Vein endothelial cell (primary cell): ENCODE results near the gene TRAPPC8. TPM values are rescaled to one million over a fixed set of nuclear protein-coding genes. Genes with fewer than 3 reads are reported as not detected.

ENCODE experiments used
- small RNA-seq: library from RNA; depleted of rRNA; stranded (forward); fragments of <200 nt; gene quantifications from one replicate; pipeline ENCODE3, GENCODE V24; 2012
- total RNA-seq: library from RNA; depleted of rRNA; stranded (reverse); fragments of >200 nt; gene quantifications from 2 replicates; pipeline ENCODE4 v1.2.3, GENCODE V29; 2012

The TRAPPC8 gene, protein sequence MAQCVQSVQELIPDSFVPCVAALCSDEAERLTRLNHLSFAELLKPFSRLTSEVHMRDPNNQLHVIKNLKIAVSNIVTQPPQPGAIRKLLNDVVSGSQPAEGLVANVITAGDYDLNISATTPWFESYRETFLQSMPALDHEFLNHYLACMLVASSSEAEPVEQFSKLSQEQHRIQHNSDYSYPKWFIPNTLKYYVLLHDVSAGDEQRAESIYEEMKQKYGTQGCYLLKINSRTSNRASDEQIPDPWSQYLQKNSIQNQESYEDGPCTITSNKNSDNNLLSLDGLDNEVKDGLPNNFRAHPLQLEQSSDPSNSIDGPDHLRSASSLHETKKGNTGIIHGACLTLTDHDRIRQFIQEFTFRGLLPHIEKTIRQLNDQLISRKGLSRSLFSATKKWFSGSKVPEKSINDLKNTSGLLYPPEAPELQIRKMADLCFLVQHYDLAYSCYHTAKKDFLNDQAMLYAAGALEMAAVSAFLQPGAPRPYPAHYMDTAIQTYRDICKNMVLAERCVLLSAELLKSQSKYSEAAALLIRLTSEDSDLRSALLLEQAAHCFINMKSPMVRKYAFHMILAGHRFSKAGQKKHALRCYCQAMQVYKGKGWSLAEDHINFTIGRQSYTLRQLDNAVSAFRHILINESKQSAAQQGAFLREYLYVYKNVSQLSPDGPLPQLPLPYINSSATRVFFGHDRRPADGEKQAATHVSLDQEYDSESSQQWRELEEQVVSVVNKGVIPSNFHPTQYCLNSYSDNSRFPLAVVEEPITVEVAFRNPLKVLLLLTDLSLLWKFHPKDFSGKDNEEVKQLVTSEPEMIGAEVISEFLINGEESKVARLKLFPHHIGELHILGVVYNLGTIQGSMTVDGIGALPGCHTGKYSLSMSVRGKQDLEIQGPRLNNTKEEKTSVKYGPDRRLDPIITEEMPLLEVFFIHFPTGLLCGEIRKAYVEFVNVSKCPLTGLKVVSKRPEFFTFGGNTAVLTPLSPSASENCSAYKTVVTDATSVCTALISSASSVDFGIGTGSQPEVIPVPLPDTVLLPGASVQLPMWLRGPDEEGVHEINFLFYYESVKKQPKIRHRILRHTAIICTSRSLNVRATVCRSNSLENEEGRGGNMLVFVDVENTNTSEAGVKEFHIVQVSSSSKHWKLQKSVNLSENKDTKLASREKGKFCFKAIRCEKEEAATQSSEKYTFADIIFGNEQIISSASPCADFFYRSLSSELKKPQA (N-terminal part only)
- 37.2 and 53.0 TPM in 2 replicates for total RNA-seq

GRCh38 chr18:31942999-31943877 is at the start of gene TRAPPC8:
TRAPPC8 (minus strand) TSS chr18:31943128; CDS start chr18:31942764, 364 bp downstream.

Small RNAs within 50 kb of the gene (small RNA-seq; reads per million reads assigned to genes)
- gene RNU6-1050P = not detected

Other genes starting within 250 kb of the TRAPPC8 start
- not detected in 2 replicates for gene SLC25A52, start 182.2 kb downstream of the TRAPPC8 start, total RNA-seq
- gene RNF125, start 75.7 kb upstream of the TRAPPC8 start, total RNA-seq = 2.0 and 4.8 TPM in 2 replicates
- 34.3 and 35.3 TPM in 2 replicates for gene RNF138, start 148.7 kb upstream of the TRAPPC8 start, total RNA-seq
- gene MEP1B, start 246.9 kb upstream of the TRAPPC8 start, total RNA-seq = not detected in 2 replicates